ENCODE results near the gene KRT13.

GRCh38 chr17:41537990-41538389, 32.6 kb upstream of the KRT13 start:
- TF ChIP-seq POLR2AphosphoS5 (IDR thresholded peaks at IDR 0.05; ENCODE audit: low read depth, low read length), result no peak
- no peak for TF ChIP-seq TAF1 (IDR thresholded peaks at IDR 0.05; ENCODE audit: borderline replicate concordance, low read depth, low read length)

Data from GM12892 (cell line).